ENCODE data around the gene YPEL5. TPM values are rescaled to one million over a fixed set of nuclear protein-coding genes. Genes with fewer than 3 reads are reported as not detected.
A peak's percentile ranks its signal among the peaks of the same experiment; 100 is the strongest.

Gene YPEL5
- total RNA-seq, 4 donors from 2014 or later, result 34.1 to 65.0 (median 40.7) TPM

DNA sequence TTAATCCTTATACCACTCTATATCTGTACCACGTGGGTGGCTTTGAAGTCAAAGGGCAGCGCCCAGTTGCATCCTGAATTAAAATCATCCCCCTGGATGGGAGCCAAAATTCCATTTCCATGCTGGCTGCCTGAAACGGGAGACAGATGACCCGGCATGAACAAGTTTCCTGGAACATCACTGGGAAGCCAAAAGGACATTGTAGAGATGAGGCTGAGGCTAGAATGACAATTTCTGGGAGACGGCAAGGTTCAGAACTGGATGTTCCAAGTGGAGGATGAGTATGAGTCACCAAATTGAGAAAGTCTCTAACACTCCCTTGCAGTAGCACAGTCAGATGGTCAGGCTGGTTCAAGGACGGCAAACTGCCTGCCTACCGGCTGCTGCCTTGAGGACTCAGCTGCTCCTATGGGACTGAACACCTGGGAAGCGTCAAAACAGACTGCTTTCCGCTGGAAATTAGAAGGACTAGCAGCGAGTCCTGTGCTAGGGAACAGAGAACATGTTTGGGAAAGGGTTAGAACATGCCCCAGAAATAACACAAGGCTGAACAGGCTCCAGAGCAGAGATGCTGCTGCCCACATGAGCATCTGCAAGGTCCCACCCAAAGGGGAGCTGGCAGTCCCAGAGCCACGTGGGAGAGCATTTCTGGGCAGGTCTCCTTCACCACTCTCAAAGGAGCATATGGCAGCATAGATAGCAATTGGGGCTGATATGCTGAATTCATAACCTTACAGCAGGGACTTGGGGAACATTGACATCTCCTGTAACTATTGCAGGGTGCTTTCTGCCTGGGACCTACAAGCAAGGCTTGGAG is 32.0 kb downstream of the YPEL5 start:
- Histone ChIP-seq H3K4me1 (peaks cover 0 to 21% (median 6%) of the 10 kb centered on the region in 3 donors), H3K27me3 (peaks cover 0 to 13% (median 0%) of the 10 kb centered on the region in 4 donors), H3K9me3 (no peaks in the 10 kb centered on the region), H3K27ac (peak overlapping the region; percentile 26 to 75 (median 56)), H3K36me3 (no peaks in the 10 kb centered on the region), H3K4me3 (no peak overlapping the region)
- intact Hi-C loops (cut with DNase I), result no loop called here
- TF ChIP-seq, protein P1, sequence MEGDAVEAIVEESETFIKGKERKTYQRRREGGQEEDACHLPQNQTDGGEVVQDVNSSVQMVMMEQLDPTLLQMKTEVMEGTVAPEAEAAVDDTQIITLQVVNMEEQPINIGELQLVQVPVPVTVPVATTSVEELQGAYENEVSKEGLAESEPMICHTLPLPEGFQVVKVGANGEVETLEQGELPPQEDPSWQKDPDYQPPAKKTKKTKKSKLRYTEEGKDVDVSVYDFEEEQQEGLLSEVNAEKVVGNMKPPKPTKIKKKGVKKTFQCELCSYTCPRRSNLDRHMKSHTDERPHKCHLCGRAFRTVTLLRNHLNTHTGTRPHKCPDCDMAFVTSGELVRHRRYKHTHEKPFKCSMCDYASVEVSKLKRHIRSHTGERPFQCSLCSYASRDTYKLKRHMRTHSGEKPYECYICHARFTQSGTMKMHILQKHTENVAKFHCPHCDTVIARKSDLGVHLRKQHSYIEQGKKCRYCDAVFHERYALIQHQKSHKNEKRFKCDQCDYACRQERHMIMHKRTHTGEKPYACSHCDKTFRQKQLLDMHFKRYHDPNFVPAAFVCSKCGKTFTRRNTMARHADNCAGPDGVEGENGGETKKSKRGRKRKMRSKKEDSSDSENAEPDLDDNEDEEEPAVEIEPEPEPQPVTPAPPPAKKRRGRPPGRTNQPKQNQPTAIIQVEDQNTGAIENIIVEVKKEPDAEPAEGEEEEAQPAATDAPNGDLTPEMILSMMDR (IDR thresholded peaks at IDR 0.05), result no peak
- no peak for TF ChIP-seq POLR2A (IDR thresholded peaks at IDR 0.05)
- WGBS, 2 donors, result 35 to 38% methylated on average over 11 of the region's 11 CpGs
- no peak for DNase-seq

DNA sequence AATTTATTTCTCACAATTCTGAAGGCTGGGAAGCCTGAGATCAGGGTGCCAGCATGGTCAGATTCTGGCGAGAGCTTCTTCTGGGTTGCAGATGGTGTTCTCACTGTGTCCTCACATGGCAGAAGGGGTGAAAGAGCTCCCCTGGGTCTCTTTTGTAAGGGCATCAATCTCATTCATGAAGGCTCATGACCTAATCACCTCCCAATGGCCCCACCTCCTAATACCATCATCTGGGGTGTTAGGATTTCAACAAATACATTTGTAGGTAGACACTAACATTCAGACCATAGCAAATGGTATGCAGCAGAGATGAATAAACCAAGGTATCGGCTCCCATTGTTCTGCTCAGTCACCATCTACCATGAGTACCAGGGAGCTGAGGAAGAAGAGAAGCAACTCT is 32.7 kb downstream of the YPEL5 start:
- no peak overlapping the region for H3K4me3 ChIP-seq
- WGBS, 2 donors, result 93 to 95% methylated on average over 2 of the region's 2 CpGs
- H3K27me3 ChIP-seq, result peaks cover 0 to 13% (median 0%) of the 10 kb centered on the region in 4 donors
- H3K36me3 ChIP-seq, result no peaks in the 10 kb centered on the region
- peaks cover 0 to 21% (median 6%) of the 10 kb centered on the region in 3 donors for H3K4me1 ChIP-seq
- intact Hi-C loops (cut with DNase I), result no loop called here
- H3K9me3 ChIP-seq, result no peaks in the 10 kb centered on the region
- TF ChIP-seq POLR2A (IDR thresholded peaks at IDR 0.05), result no peak
- TF ChIP-seq, protein P1 (IDR thresholded peaks at IDR 0.05), result no peak
- DNase-seq, result no peak
- H3K27ac ChIP-seq, result peak overlapping the region in 2 of 4 donors; percentile 43 to 75

DNA sequence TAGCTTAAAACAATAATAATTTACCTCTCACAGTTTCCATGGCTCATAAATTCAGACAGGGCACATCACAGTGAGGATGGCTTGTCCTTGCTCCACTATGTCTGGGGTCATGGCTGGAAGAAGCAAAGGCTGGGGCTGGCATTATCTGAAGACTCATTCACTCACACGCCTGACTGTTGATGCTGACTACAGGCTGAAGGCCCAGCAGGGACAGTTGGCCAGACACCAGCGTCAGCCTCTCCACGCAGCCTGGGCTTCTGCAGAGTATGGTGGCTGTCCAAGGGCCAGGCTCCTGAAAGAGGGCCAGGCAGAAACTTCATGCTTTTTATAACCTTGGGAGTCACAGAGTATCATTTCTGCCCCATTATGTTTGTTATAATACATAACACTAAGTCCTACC is 33.4 kb downstream of the YPEL5 start:
- 54 to 64% methylated on average over 2 to 3 of the region's 3 CpGs for WGBS, 2 donors
- Histone ChIP-seq H3K27ac (no peak overlapping the region), H3K9me3 (no peaks in the 10 kb centered on the region), H3K36me3 (no peaks in the 10 kb centered on the region), H3K27me3 (peaks cover 0 to 13% (median 0%) of the 10 kb centered on the region in 4 donors), H3K4me3 (no peak overlapping the region), H3K4me1 (peaks cover 0 to 21% (median 6%) of the 10 kb centered on the region in 3 donors)
- no peak for TF ChIP-seq POLR2A (IDR thresholded peaks at IDR 0.05)
- TF ChIP-seq, protein P1 (IDR thresholded peaks at IDR 0.05), result no peak
- intact Hi-C loops (cut with DNase I), result no loop called here
- DNase-seq, result no peak

DNA sequence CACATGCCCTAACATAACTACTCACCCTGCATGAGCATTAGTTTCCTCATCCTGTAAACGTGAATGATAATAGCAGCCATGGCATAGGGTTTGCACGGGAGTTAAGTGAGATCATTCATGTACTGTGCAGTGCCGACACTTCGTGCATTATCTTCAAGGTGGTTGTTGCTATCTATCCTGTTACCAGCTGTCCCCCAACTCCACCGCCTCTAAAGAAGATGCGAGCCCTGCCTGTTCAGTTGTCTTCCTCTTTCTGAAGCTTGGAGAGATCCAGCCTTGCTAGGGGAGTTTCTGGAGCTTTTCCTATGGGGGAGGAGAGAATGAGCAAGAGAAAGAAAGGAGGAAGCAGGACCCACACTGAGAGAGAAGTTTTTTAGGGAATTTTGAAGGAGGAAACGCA is 34.4 kb downstream of the YPEL5 start:
- WGBS, 2 donors, result 56 to 75% methylated on average over 7 of the region's 7 CpGs
- Histone ChIP-seq H3K27me3 (peaks cover 0 to 13% (median 0%) of the 10 kb centered on the region in 4 donors), H3K27ac (no peak overlapping the region), H3K36me3 (no peaks in the 10 kb centered on the region), H3K9me3 (no peaks in the 10 kb centered on the region), H3K4me1 (peaks cover 0 to 21% (median 6%) of the 10 kb centered on the region in 3 donors), H3K4me3 (no peak overlapping the region)
- intact Hi-C loops (cut with DNase I), result no loop called here
- no peak for DNase-seq
- TF ChIP-seq, protein P1 (IDR thresholded peaks at IDR 0.05), result no peak
- TF ChIP-seq POLR2A (IDR thresholded peaks at IDR 0.05), result no peak

DNA sequence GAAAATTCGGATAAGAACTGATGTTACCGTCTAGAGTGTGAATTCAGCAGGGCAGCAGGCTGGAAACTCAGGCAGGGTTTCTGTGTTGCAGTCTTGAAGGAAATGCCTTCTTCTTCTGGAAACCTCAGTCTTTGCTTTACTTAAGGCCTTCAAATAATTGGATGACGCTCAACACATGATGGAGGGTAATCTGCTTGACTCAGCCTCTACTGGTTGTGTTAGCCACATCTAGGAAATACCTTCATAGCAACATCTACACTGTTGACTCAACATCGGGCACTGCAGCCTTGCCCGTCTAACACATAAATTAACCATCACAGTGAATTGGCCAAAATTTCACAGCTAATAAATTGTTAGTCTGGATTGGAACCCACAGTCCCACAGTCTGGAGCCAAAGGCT is 37.2 kb downstream of the YPEL5 start:
- Histone ChIP-seq H3K4me3 (no peak overlapping the region), H3K9me3 (no peaks in the 10 kb centered on the region), H3K27me3 (peaks cover 0 to 12% (median 0%) of the 10 kb centered on the region in 4 donors), H3K4me1 (peaks cover 0 to 5% (median 0%) of the 10 kb centered on the region in 3 donors), H3K27ac (no peak overlapping the region), H3K36me3 (no peaks in the 10 kb centered on the region)
- no peak for DNase-seq
- 87 to 96% methylated on average over 5 of the region's 5 CpGs for WGBS, 2 donors
- intact Hi-C loops (cut with DNase I), result no loop called here
- TF ChIP-seq, protein P1 (IDR thresholded peaks at IDR 0.05), result no peak
- no peak for TF ChIP-seq POLR2A (IDR thresholded peaks at IDR 0.05)
